MM.1S (cell line): ENCODE measurements around the gene DVL1.

Experiments used
- DNase-seq: peaks from one replicate; pipeline ENCODE4 v3.0.0-alpha.2; 2015
- H2AFZ ChIP-seq: fragments of 300-600 bp; sonication (generic); 2 replicates; pipeline ENCODE4 v1.6.0; 2016; ENCODE audit warnings: antibody characterized with exemption, low read length
- H3F3A ChIP-seq: fragments of 300-600 bp; sonication (generic); 2 replicates; pipeline ENCODE4 v1.6.1; 2016; ENCODE audit warnings: mild to moderate bottlenecking, antibody characterized with exemption, low read length, moderate library complexity, mixed read lengths; ENCODE audit not compliant: insufficient read depth
- H3K27ac ChIP-seq: fragments of 300-600 bp; sonication (generic); 2 replicates; pipeline ENCODE4 v1.5.1; 2016; ENCODE audit warnings: mild to moderate bottlenecking, low read length
- H3K27me3 ChIP-seq: fragments of 300-600 bp; sonication (generic); replicated peaks from 2 replicates; pipeline ENCODE4 v1.6.0; 2016; ENCODE audit warnings: low read length; ENCODE audit not compliant: insufficient read depth
- H3K36me3 ChIP-seq: fragments of 300-600 bp; sonication (generic); replicated peaks from 2 replicates; pipeline ENCODE4 v1.6.1; 2016; ENCODE audit warnings: mild to moderate bottlenecking, low read length, mixed read lengths; ENCODE audit not compliant: insufficient read depth
- H3K4me1 ChIP-seq: fragments of 300-600 bp; sonication (generic); 2 replicates; pipeline ENCODE4 v1.6.1; 2016; ENCODE audit warnings: low read length, mixed read lengths
- H3K4me2 ChIP-seq: fragments of 300-600 bp; sonication (generic); 2 replicates; pipeline ENCODE4 v1.6.0; 2016; ENCODE audit warnings: low read depth, low read length
- H3K4me3 ChIP-seq: fragments of 300-600 bp; sonication (generic); 2 replicates; pipeline ENCODE4 v1.5.1; 2016; ENCODE audit warnings: low read length, mixed read lengths
- H3K79me2 ChIP-seq: fragments of 300-600 bp; sonication (generic); 2 replicates; pipeline ENCODE4 v1.6.1; 2016; ENCODE audit warnings: mixed run types, low read length, mixed read lengths
- H3K9ac ChIP-seq: fragments of 300-600 bp; sonication (generic); 2 replicates; pipeline ENCODE4 v1.6.1; 2016; ENCODE audit warnings: low read length, mixed read lengths
- H3K9me2 ChIP-seq: fragments of 300-600 bp; sonication (generic); replicated peaks from 2 replicates; pipeline ENCODE4 v1.6.1; 2016; ENCODE audit warnings: mild to moderate bottlenecking, low read length, mixed read lengths; ENCODE audit not compliant: insufficient read depth
- H3K9me3 ChIP-seq: fragments of 300-600 bp; sonication (generic); replicated peaks from 2 replicates; pipeline ENCODE4 v1.6.1; 2016; ENCODE audit warnings: mild to moderate bottlenecking, low read length, mixed read lengths; ENCODE audit not compliant: insufficient read depth
- H4K20me1 ChIP-seq: fragments of 300-600 bp; sonication (generic); 2 replicates; pipeline ENCODE4 v1.6.1; 2016; ENCODE audit warnings: mild to moderate bottlenecking, low read length, moderate library complexity, mixed read lengths; ENCODE audit not compliant: insufficient read depth
- CTCF ChIP-seq: fragments of 300-600 bp; sonication (generic); IDR thresholded peaks from 2 replicates; pipeline ENCODE4 v1.5.1; 2016; ENCODE audit warnings: antibody characterized with exemption, low read length, mixed read lengths
- EZH2 ChIP-seq: fragments of 300-600 bp; sonication (generic); optimal IDR thresholded peaks from 2 replicates; pipeline ENCODE3; 2017; ENCODE audit warnings: low read depth, mild to moderate bottlenecking, antibody characterized with exemption, low read length, mixed read lengths
- EZH2phosphoT487 ChIP-seq: fragments of 300-600 bp; sonication (generic); IDR thresholded peaks from 2 replicates; pipeline ENCODE4 v1.6.1; 2018; ENCODE audit warnings: antibody characterized with exemption, low read length

The DVL1 gene

GRCh38 chr1:1342584-1343115, 6.6 kb downstream of the DVL1 start:
- no peak for DNase-seq
- Histone ChIP-seq H3K9me2 (no peaks in the 10 kb centered on the region), H3K9ac (no peak overlapping the region), H3K4me2 (no peak overlapping the region), H4K20me1 (no peaks in the 10 kb centered on the region), H3K27me3 (no peaks in the 10 kb centered on the region), H2AFZ (no peak overlapping the region), H3F3A (no peaks in the 10 kb centered on the region), H3K27ac (no peak overlapping the region), H3K4me3 (no peak overlapping the region), H3K36me3 (no peaks in the 10 kb centered on the region), H3K9me3 (no peaks in the 10 kb centered on the region), H3K79me2 (peaks cover 13% of the 10 kb centered on the region), H3K4me1 (no peaks in the 10 kb centered on the region)
- TF ChIP-seq CTCF (no peak), EZH2phosphoT487 (no peak), EZH2 (no peak)

GRCh38 chr1:1342061-1342562, 7.1 kb downstream of the DVL1 start:
- H3K36me3 ChIP-seq, result no peaks in the 10 kb centered on the region
- H3K9me2 ChIP-seq, result no peaks in the 10 kb centered on the region
- no peaks in the 10 kb centered on the region for H3K9me3 ChIP-seq
- no peak overlapping the region for H3K4me2 ChIP-seq
- no peaks in the 10 kb centered on the region for H4K20me1 ChIP-seq
- H3K9ac ChIP-seq, result no peak overlapping the region
- no peak for TF ChIP-seq EZH2phosphoT487
- TF ChIP-seq EZH2, result no peak
- TF ChIP-seq CTCF, result no peak
- no peak overlapping the region for H3K4me3 ChIP-seq
- H3K79me2 ChIP-seq, result peaks cover 8% of the 10 kb centered on the region
- no peaks in the 10 kb centered on the region for H3K27me3 ChIP-seq
- H3K27ac ChIP-seq, result no peak overlapping the region
- H2AFZ ChIP-seq, result no peak overlapping the region
- DNase-seq, result no peak
- H3K4me1 ChIP-seq, result no peaks in the 10 kb centered on the region
- no peaks in the 10 kb centered on the region for H3F3A ChIP-seq

- peaks cover 3% of the 10 kb centered on the region; the same call in 1 of the 2 replicates for H3K79me2 ChIP-seq
- H4K20me1 ChIP-seq, result no peaks in the 10 kb centered on the region
- no peak for DNase-seq
- no peaks in the 10 kb centered on the region for H3K9me3 ChIP-seq
- H3K9me2 ChIP-seq, result no peaks in the 10 kb centered on the region
- no peak overlapping the region for H3K4me3 ChIP-seq
- no peaks in the 10 kb centered on the region for H3K4me1 ChIP-seq
- no peaks in the 10 kb centered on the region for H3K27me3 ChIP-seq
- H2AFZ ChIP-seq, result no peak overlapping the region
- TF ChIP-seq CTCF, result no peak
- no peak for TF ChIP-seq EZH2
- no peak for TF ChIP-seq EZH2phosphoT487
- H3K36me3 ChIP-seq, result no peaks in the 10 kb centered on the region
- H3K9ac ChIP-seq, result no peak overlapping the region
- H3F3A ChIP-seq, result no peaks in the 10 kb centered on the region
- H3K27ac ChIP-seq, result no peak overlapping the region
- no peak overlapping the region for H3K4me2 ChIP-seq
Measured at GRCh38 chr1:1341549-1342021, 7.6 kb downstream of the DVL1 start.
